OCI-LY3 (cell line): ENCODE data around the gene ZMYND11.

Experiments used
- H2AFZ ChIP-seq: fragments of 200-600, 300-600 bp; shearing (Covaris generic); 2 replicates; pipeline ENCODE4 v1.6.0; 2014; ENCODE audit warnings: antibody characterized with exemption, low read depth, low read length
- H3K27ac ChIP-seq: fragments of 200-600, 300-600 bp; sonication (generic); 2 replicates; pipeline ENCODE4 v1.5.1; 2014; ENCODE audit warnings: mild to moderate bottlenecking, low read length, moderate library complexity, mixed read lengths
- H3K27me3 ChIP-seq: fragments of 200-600, 300-600 bp; sonication (generic); 2 replicates; pipeline ENCODE4 v1.6.1; 2014; ENCODE audit warnings: low read depth, low read length, mixed read lengths
- H3K36me3 ChIP-seq: fragments of 200-600, 300-600 bp; sonication (generic); replicated peaks from 2 replicates; pipeline ENCODE3; 2014; ENCODE audit warnings: low read depth, low read length, mixed read lengths
- H3K4me1 ChIP-seq: fragments of 300-600, 200-600 bp; sonication (generic); 2 replicates; pipeline ENCODE4 v1.6.1; 2014; ENCODE audit warnings: low read length, mixed read lengths
- H3K4me2 ChIP-seq: fragments of 200-600, 300-600 bp; sonication (generic); 2 replicates; pipeline ENCODE4 v1.6.1; 2014; ENCODE audit warnings: low read length, mixed read lengths
- H3K4me3 ChIP-seq: fragments of 300-600, 200-600 bp; sonication (generic); 2 replicates; pipeline ENCODE4 v1.5.1; 2014; ENCODE audit warnings: antibody characterized with exemption, mild to moderate bottlenecking, low read length, moderate library complexity
- H3K79me2 ChIP-seq: fragments of 300-600, 200-600 bp; shearing (Covaris generic); 2 replicates; pipeline ENCODE4 v1.6.1; 2014; ENCODE audit warnings: mild to moderate bottlenecking, low read length, mixed read lengths
- H3K9ac ChIP-seq: fragments of 300-600, 200-600 bp; shearing (Covaris generic); 2 replicates; pipeline ENCODE4 v1.6.0; 2014; ENCODE audit warnings: mild to moderate bottlenecking, low read length, moderate library complexity
- H3K9me3 ChIP-seq: fragments of 200-600, 300-600 bp; shearing (Covaris generic); 2 replicates; pipeline ENCODE4 v1.6.1; 2014; ENCODE audit warnings: low read length, mixed read lengths; ENCODE audit not compliant: insufficient read depth
- H4K20me1 ChIP-seq: fragments of 200-600, 300-600 bp; sonication (generic); 2 replicates; pipeline ENCODE4 v1.6.1; 2016; ENCODE audit warnings: low read length, mixed read lengths; ENCODE audit not compliant: insufficient read depth
- EZH2phosphoT487 ChIP-seq: fragments of 200-600 bp; shearing (Covaris generic); IDR thresholded peaks from 2 replicates; pipeline ENCODE4 v1.6.1; 2018; ENCODE audit warnings: antibody characterized with exemption, mixed run types, low read depth
- TF ChIP-seq, protein P1 (sequence below): fragments of 200-600, 300-600 bp; sonication (generic); IDR thresholded peaks from 2 replicates; pipeline ENCODE4 v1.5.1; 2014; ENCODE audit warnings: antibody characterized with exemption, low read length, low read depth

The ZMYND11 gene

DNA sequence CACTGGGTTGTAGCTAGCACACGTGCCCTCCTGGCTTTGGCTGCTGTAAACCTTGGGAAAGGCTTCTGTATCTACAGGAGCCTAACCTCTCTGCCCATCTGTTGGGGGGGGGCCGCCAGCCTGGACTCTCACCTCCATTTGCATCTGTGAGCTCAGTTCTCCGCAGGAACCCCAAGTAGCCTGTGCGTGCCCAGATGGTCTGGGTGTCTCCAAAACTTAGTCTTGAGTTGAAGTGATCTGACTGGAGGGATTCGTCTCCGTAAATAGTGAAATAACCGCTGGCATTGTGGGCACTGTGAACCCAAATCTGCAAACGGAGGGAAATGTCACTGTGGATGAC, 147.9 kb downstream of the ZMYND11 start:
- H2AFZ ChIP-seq = no peak overlapping the region
- no peak overlapping the region for H3K4me3 ChIP-seq
- H3K9ac ChIP-seq = peak overlapping the region; percentile 20; the same call in 1 of the 2 replicates
- no peak for TF ChIP-seq EZH2phosphoT487
- TF ChIP-seq, protein P1, sequence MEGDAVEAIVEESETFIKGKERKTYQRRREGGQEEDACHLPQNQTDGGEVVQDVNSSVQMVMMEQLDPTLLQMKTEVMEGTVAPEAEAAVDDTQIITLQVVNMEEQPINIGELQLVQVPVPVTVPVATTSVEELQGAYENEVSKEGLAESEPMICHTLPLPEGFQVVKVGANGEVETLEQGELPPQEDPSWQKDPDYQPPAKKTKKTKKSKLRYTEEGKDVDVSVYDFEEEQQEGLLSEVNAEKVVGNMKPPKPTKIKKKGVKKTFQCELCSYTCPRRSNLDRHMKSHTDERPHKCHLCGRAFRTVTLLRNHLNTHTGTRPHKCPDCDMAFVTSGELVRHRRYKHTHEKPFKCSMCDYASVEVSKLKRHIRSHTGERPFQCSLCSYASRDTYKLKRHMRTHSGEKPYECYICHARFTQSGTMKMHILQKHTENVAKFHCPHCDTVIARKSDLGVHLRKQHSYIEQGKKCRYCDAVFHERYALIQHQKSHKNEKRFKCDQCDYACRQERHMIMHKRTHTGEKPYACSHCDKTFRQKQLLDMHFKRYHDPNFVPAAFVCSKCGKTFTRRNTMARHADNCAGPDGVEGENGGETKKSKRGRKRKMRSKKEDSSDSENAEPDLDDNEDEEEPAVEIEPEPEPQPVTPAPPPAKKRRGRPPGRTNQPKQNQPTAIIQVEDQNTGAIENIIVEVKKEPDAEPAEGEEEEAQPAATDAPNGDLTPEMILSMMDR = no peak
- H4K20me1 ChIP-seq = no peaks in the 10 kb centered on the region
- H3K36me3 ChIP-seq = no peaks in the 10 kb centered on the region
- H3K9me3 ChIP-seq = no peaks in the 10 kb centered on the region
- peak overlapping the region; percentile 74 for H3K27ac ChIP-seq
- peaks cover 29% of the 10 kb centered on the region for H3K4me1 ChIP-seq
- peak overlapping the region; percentile 70 for H3K4me2 ChIP-seq
- H3K27me3 ChIP-seq = no peaks in the 10 kb centered on the region
- H3K79me2 ChIP-seq = no peaks in the 10 kb centered on the region

GRCh38 chr10:283916-284356, 148.7 kb downstream of the ZMYND11 start:
- H3K4me2 ChIP-seq = peak overlapping the region; percentile 70
- no peaks in the 10 kb centered on the region for H3K27me3 ChIP-seq
- peak overlapping the region; percentile 74 for H3K27ac ChIP-seq
- H3K79me2 ChIP-seq = no peaks in the 10 kb centered on the region
- TF ChIP-seq EZH2phosphoT487 = no peak
- TF ChIP-seq, protein P1 = peak; percentile 36
- peaks cover 29% of the 10 kb centered on the region for H3K4me1 ChIP-seq
- H3K9me3 ChIP-seq = no peaks in the 10 kb centered on the region
- no peaks in the 10 kb centered on the region for H3K36me3 ChIP-seq
- H3K9ac ChIP-seq = peak overlapping the region; percentile 29; the same call in 1 of the 2 replicates
- no peaks in the 10 kb centered on the region for H4K20me1 ChIP-seq
- H3K4me3 ChIP-seq = peak overlapping the region; percentile 57
- H2AFZ ChIP-seq = no peak overlapping the region

DNA sequence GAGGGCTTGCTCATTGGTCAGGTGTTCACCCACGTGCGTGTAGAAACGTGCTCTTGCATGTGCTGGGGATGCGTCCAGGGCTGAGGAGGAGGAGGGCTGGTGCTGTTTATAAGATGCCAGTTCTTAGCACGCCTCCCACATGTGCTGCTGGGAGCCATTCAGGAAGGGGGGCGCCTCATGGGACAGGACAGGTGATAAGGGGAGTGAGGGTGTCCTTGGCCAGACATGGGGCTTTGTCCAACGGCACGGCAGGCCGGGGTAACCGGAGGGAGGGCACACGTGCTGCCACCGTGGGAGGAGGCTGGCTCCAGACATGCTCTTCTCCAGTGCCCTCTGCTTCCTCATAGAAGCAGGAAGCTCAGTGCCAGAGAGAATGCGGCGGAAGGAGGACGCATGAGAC, 150.0 kb downstream of the ZMYND11 start:
- Histone ChIP-seq H3K9me3 (no peaks in the 10 kb centered on the region), H2AFZ (no peak overlapping the region), H3K4me2 (no peak overlapping the region), H3K36me3 (no peaks in the 10 kb centered on the region), H3K27ac (no peak overlapping the region), H3K4me3 (no peak overlapping the region), H3K27me3 (no peaks in the 10 kb centered on the region), H4K20me1 (no peaks in the 10 kb centered on the region), H3K4me1 (peaks cover 29% of the 10 kb centered on the region), H3K9ac (no peak overlapping the region), H3K79me2 (no peaks in the 10 kb centered on the region)
- TF ChIP-seq EZH2phosphoT487 = no peak

DNA sequence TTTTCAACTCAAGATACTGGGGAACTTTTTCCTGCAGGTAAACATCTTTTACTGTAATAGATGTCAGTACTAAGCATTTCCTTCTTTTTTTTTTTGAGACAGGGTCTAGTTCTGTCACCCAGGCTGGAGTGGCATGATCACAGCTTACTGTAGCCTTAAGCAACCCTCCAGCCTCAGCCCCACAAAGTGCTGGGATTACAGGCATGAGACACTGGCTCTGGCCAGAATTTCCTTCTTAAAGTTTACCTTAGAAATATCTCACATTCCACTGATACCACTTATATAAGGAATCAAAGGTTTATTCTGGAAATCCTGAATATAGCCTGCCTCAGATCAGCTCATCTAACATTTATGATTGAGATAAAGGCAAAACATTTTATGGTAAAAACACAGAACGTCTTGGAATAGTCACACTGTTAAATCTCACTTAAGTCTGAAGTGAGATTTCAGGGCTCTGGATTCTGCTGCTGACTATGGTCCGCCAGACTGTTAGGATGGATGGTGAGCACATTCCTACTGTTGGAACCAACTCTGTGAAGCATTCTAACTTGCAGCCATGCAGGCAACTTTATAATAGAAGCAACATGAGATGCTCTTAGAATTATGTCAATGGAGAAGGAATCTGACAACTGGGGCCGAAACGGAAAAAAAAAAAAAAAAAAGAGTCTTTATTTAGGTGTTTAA, 151.9 kb downstream of the ZMYND11 start:
- Histone ChIP-seq H3K4me3 (no peak overlapping the region), H3K27me3 (peaks cover 4% of the 10 kb centered on the region; the same call in 1 of the 2 replicates), H3K79me2 (no peaks in the 10 kb centered on the region), H2AFZ (no peak overlapping the region), H3K4me1 (peaks cover 29% of the 10 kb centered on the region), H3K27ac (no peak overlapping the region), H3K9me3 (no peaks in the 10 kb centered on the region), H3K9ac (no peak overlapping the region), H4K20me1 (no peaks in the 10 kb centered on the region), H3K36me3 (no peaks in the 10 kb centered on the region), H3K4me2 (no peak overlapping the region)
- TF ChIP-seq, protein P1 = no peak
- no peak for TF ChIP-seq EZH2phosphoT487
